ENCODE measurements around the gene CES3.

CES3 gene

GRCh38 chr16:66916518-66916917 is 44.5 kb upstream of the CES3 start:
- TF ChIP-seq, protein P1, sequence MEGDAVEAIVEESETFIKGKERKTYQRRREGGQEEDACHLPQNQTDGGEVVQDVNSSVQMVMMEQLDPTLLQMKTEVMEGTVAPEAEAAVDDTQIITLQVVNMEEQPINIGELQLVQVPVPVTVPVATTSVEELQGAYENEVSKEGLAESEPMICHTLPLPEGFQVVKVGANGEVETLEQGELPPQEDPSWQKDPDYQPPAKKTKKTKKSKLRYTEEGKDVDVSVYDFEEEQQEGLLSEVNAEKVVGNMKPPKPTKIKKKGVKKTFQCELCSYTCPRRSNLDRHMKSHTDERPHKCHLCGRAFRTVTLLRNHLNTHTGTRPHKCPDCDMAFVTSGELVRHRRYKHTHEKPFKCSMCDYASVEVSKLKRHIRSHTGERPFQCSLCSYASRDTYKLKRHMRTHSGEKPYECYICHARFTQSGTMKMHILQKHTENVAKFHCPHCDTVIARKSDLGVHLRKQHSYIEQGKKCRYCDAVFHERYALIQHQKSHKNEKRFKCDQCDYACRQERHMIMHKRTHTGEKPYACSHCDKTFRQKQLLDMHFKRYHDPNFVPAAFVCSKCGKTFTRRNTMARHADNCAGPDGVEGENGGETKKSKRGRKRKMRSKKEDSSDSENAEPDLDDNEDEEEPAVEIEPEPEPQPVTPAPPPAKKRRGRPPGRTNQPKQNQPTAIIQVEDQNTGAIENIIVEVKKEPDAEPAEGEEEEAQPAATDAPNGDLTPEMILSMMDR (IDR thresholded peaks at IDR 0.05; ENCODE audit: borderline replicate concordance, insufficient read depth, low read depth, low read length) = no peak

GRCh38 chr16:66917741-66918140 is 43.3 kb upstream of the CES3 start:
- TF ChIP-seq, protein P1 (IDR thresholded peaks at IDR 0.05; ENCODE audit: borderline replicate concordance, insufficient read depth, low read depth, low read length) = no peak
- no peak overlapping the region for H3K4me3 ChIP-seq (ENCODE audit: low read depth, low read length)

More at GRCh38 chr16:66916518-66916917, 44.5 kb upstream of the CES3 start:
- no peak overlapping the region for H3K4me3 ChIP-seq (ENCODE audit: low read depth, low read length)

DNA sequence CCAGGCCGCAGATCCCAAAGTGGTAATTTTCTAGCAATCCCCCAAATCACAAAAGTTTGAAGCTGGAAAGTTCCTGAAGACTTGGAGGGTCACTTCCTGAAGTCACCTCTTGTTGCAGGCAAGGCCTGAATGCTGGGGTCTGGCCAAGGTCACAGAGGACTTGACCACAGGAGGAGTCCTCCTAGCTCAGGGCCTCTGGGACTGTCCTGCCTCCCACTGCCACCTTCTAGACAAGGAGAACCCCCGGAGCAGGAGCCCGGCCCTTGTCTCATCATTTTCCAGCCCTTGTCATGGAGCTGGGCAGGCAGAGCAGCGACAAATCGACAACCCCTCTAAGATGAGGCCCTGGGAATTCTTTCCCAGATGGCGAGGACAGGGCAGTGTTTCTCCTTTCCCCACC is 42.7 kb upstream of the CES3 start:
- H3K4me3 ChIP-seq (ENCODE audit: low read depth, low read length) = no peak overlapping the region
- TF ChIP-seq, protein P1 (IDR thresholded peaks at IDR 0.05; ENCODE audit: borderline replicate concordance, insufficient read depth, low read depth, low read length) = no peak

DNA sequence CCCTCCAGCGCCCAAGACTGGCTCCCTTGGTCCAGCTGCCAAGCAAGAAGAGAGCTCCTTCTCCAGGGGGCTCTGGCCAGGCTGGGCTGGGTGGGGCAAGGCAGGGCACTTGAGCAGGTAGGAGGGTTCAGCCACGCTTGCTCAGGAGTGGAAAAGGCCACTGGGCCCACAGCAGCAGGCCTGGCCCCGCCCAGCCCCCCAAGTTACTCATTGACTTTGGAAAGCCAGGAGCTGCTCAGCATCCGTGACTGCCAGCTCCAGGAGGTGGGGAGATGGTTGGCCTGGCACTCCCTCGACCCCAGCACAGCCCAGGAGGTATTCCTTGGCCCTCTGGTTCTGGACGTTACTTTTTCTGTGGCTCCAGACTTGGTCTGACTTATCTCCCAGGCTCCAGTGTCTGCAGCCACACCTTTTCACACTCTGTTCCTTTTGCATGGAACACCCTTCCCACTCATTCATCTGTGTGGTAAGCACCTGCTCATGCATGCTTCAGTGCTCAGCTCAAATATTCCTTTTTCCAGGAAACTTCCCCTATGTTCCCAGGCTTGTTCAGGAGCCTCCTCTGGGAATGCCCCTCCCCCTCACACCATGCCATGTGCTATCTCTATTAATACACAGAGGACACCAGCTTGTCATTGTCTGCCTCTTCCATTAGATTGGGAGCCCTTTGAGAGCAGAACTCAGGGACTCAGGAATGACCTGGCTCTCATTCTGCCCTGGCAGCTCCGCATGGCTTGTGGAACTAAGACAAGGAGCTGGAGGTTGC is 42.1 kb upstream of the CES3 start, which contains the start of gene CDH16:
TSS of gene CDH16 (minus strand) at position 83 of the 766 bp plus-strand sequence. CDS start 820 bp downstream, outside the sequence.
- no peak within 1 kb of the TSS for H3K4me3 ChIP-seq (ENCODE audit: low read depth, low read length)
- TF ChIP-seq, protein P1 (IDR thresholded peaks at IDR 0.05; ENCODE audit: borderline replicate concordance, insufficient read depth, low read depth, low read length) = no peak

- H3K4me3 ChIP-seq (ENCODE audit: low read depth, low read length) = no peak overlapping the region
- TF ChIP-seq, protein P1 (IDR thresholded peaks at IDR 0.05; ENCODE audit: borderline replicate concordance, insufficient read depth, low read depth, low read length) = no peak
These were observed 41.3 kb upstream of the CES3 start for GRCh38 chr16:66919569-66920298.

GRCh38 chr16:66920299-66920590 is 40.8 kb upstream of the CES3 start:
- no peak overlapping the region for H3K4me3 ChIP-seq (ENCODE audit: low read depth, low read length)
- TF ChIP-seq, protein P1 (IDR thresholded peaks at IDR 0.05; ENCODE audit: borderline replicate concordance, insufficient read depth, low read depth, low read length) = no peak
